Testis (tissue), 3 donors: ENCODE data around the gene EPHA3. TPM values are rescaled to one million over a fixed set of nuclear protein-coding genes. Genes with fewer than 3 reads are reported as not detected.

ENCODE experiments used
- DNase-seq: peaks from one replicate; pipeline ENCODE4 v3.0.0-alpha.2; 2019
- H3K27ac ChIP-seq, 2 donors: fragments of 200-600 bp; sonication (generic); one replicate each; pipeline ENCODE4 v1.5.1; 2019
- H3K27me3 ChIP-seq: fragments of 200-600 bp; sonication (generic); one replicate; pipeline ENCODE4 v1.5.1; 2019
- H3K36me3 ChIP-seq: fragments of 200-600 bp; sonication (generic); one replicate; pipeline ENCODE4 v1.5.1; 2017; ENCODE audit warnings: low read depth; ENCODE audit errors: missing control alignments
- H3K4me1 ChIP-seq: fragments of 200-600 bp; sonication (generic); one replicate; pipeline ENCODE4 v1.5.1; 2019
- H3K4me3 ChIP-seq, 2 donors: fragments of 200-600 bp; sonication (generic); one replicate each; pipeline ENCODE4 v1.5.1; 2017 to 2019
- H3K9me3 ChIP-seq: fragments of 200-600 bp; sonication (generic); one replicate; pipeline ENCODE4 v1.5.1; 2017
- CTCF ChIP-seq, 3 experiments: fragments of 450-650 bp in 2 of 3; fragments of 200-600 bp in 1 of 3; sonication (generic) in 1 of 3; IDR thresholded peaks; one replicate each; pipeline ENCODE4 v1.5.1; 2016 to 2019; ENCODE audit warnings: antibody characterized with exemption in 3 of 3, mild to moderate bottlenecking in 2 of 3, moderate library complexity in 1 of 3
- POLR2A ChIP-seq: fragments of 450-650 bp; IDR thresholded peaks from one replicate; pipeline ENCODE4 v1.6.1; 2017; ENCODE audit warnings: antibody characterized with exemption, mild to moderate bottlenecking, moderate library complexity
- WGBS, 2 donors: methylation state at CpG; one replicate each; pipeline ENCODE4 v1.1.5; 2018; 5-methylcytosine and 5-hydroxymethylcytosine counted together
- intact Hi-C: fragments of 100-400 bp; cut with DNase I; formaldehyde crosslinking; loops from one replicate; pipeline ENCODE4 v1.15.1; 2023; ENCODE audit warnings: low total_unique reads
- polyA plus RNA-seq: library from polyadenylated mRNA; stranded (reverse); fragments of 350-450 nt; fragmentation: Illumina TruSeq; extraction: RNeasy Lipid Tissue Mini Kit (QIAGEN cat#74804); gene quantifications from one replicate; pipeline ENCODE4 v1.2.3, GENCODE V29; 2014; ENCODE audit warnings: low read depth, low replicate concordance; ENCODE audit not compliant: insufficient read depth
- total RNA-seq, 2 donors: library from RNA; depleted of rRNA; stranded (reverse); fragments of >200 nt; gene quantifications; one replicate each; pipeline ENCODE4 v1.2.3, GENCODE V29; 2016

Gene EPHA3
- total and polyA plus RNA-seq, 3 donors from 2014 or later, result 0.99 to 2.1 (median 1.3) TPM

GRCh38 chr3:89275001-89275400, 167.6 kb downstream of the EPHA3 start:
- intact Hi-C loops, result no loop called here
- TF ChIP-seq POLR2A (no peak), CTCF (IDR thresholded peaks at IDR 0.05) (no peak)
- Histone ChIP-seq H3K36me3 (no peaks in the 10 kb centered on the region), H3K27ac (no peak overlapping the region), H3K4me1 (no peaks in the 10 kb centered on the region), H3K4me3 (no peak overlapping the region), H3K27me3 (no peaks in the 10 kb centered on the region), H3K9me3 (no peaks in the 10 kb centered on the region)
- no peak for DNase-seq
- 81 to 90% methylated on average over 5 of the region's 5 CpGs for WGBS, 2 donors

- no peak for DNase-seq
- Histone ChIP-seq H3K27ac (no peak overlapping the region), H3K4me1 (no peaks in the 10 kb centered on the region), H3K36me3 (no peaks in the 10 kb centered on the region), H3K4me3 (no peak overlapping the region), H3K27me3 (no peaks in the 10 kb centered on the region), H3K9me3 (no peaks in the 10 kb centered on the region)
- intact Hi-C loops, result no loop called here
- no peak for TF ChIP-seq POLR2A
- TF ChIP-seq CTCF (IDR thresholded peaks at IDR 0.05), result no peak
Observed at GRCh38 chr3:89276116-89276515, 168.7 kb downstream of the EPHA3 start.

DNA sequence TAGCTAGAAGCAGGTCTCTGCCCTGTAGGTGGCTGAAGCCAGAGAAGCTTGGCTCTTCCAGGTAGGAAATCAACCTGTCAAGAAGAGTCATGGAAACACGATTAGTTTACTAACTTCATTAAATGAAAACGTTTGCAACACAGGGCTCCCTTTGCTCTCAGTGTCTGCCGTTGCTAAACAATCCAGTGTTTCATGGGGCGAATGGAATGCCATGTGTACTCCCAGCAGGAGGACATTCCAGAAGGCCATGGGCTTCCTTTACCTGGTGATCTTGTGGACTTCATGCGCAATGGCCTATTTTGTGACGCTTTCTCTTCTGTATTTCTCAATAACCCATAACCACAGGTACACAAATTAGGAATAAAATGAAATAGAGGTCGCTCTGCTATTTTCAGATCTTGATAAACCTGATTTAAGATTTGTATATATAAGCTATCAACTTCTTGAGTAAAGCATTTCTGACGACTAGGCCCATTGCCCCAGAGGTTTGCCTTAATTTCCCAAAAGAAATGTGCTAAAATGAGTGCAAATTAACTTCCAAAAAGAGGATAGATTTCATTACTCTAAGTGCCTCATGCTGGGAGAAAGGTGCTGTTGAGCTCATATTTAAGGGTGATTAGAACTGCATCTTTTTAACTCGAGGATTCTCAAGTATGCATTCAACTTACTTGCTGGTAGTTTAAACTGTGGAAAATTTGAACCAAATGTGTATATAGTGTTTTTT, 171.0 kb downstream of the EPHA3 start:
- Histone ChIP-seq H3K36me3 (no peaks in the 10 kb centered on the region), H3K27ac (no peak overlapping the region), H3K9me3 (no peaks in the 10 kb centered on the region), H3K27me3 (no peaks in the 10 kb centered on the region), H3K4me3 (no peak overlapping the region), H3K4me1 (no peaks in the 10 kb centered on the region)
- DNase-seq, result no peak
- intact Hi-C loops, result no loop called here
- WGBS, 2 donors, result 79 to 80% methylated on average over 9 of the region's 9 CpGs
- no peak for TF ChIP-seq POLR2A
- TF ChIP-seq CTCF (IDR thresholded peaks at IDR 0.05), result no peak

- Histone ChIP-seq H3K27me3 (no peaks in the 10 kb centered on the region), H3K4me3 (no peak overlapping the region), H3K9me3 (no peaks in the 10 kb centered on the region), H3K27ac (no peak overlapping the region), H3K4me1 (no peaks in the 10 kb centered on the region), H3K36me3 (no peaks in the 10 kb centered on the region)
- intact Hi-C loops, result no loop called here
- no peak for DNase-seq
- WGBS, 2 donors, result 86% methylated on average over 2 of the region's 2 CpGs
- TF ChIP-seq POLR2A (no peak), CTCF (IDR thresholded peaks at IDR 0.05) (no peak)
Observed at GRCh38 chr3:89280301-89280700, 172.9 kb downstream of the EPHA3 start.

GRCh38 chr3:89280822-89281365, 173.5 kb downstream of the EPHA3 start:
- Histone ChIP-seq H3K27me3 (no peaks in the 10 kb centered on the region), H3K27ac (no peak overlapping the region), H3K9me3 (no peaks in the 10 kb centered on the region), H3K4me1 (no peaks in the 10 kb centered on the region), H3K36me3 (no peaks in the 10 kb centered on the region), H3K4me3 (no peak overlapping the region)
- no peak for DNase-seq
- no peak for TF ChIP-seq CTCF (IDR thresholded peaks at IDR 0.05)
- TF ChIP-seq POLR2A, result no peak
- WGBS, 2 donors, result 92 to 97% methylated on average over 11 of the region's 11 CpGs
- intact Hi-C loops, result no loop called here
